GM12864 (cell line): ENCODE measurements around the gene TFPI2.

Source experiments
- DNase-seq: peaks from one replicate; pipeline ENCODE4 v3.0.0-alpha.2; 2011; ENCODE audit warnings: low read depth
- H3K4me3 ChIP-seq: 2 replicates; pipeline ENCODE4 v1.5.1; 2011; ENCODE audit warnings: mild to moderate bottlenecking, low read depth, low read length, control low read depth
- CTCF ChIP-seq: IDR thresholded peaks from 2 replicates; pipeline ENCODE4 v1.5.1; 2011; ENCODE audit warnings: low read depth, mild to moderate bottlenecking, moderate library complexity, low read length, control low read depth, inconsistent platforms; ENCODE audit errors: missing control alignments

TFPI2 gene

GRCh38 chr7:93866886-93867285 is 23.7 kb downstream of the TFPI2 start:
- no peak for DNase-seq
- H3K4me3 ChIP-seq: no peak overlapping the region
- TF ChIP-seq CTCF: no peak

DNA sequence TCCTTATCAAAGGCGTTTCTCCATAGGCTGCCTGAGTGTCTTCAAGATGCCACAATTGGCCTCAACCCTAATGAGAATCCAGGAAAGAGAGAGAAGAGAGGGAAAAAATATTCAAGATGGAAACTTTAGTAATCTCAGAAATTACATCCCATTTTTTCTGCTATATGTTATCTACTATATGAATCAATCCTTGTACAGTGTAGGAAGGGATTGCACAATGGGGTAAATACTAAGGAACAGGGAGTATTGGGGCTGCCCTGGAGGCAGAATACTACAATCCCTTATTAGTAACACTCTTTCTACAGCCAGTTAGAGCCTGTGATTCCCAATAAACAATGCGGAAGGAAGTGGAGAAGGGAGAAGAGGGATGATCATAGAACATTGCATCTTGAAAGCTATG is 27.9 kb downstream of the TFPI2 start:
- TF ChIP-seq CTCF: no peak
- H3K4me3 ChIP-seq: no peak overlapping the region
- DNase-seq: no peak

GRCh38 chr7:93861325-93861949 is 29.1 kb downstream of the TFPI2 start:
- DNase-seq: no peak
- TF ChIP-seq CTCF: no peak
- no peak overlapping the region for H3K4me3 ChIP-seq

DNA sequence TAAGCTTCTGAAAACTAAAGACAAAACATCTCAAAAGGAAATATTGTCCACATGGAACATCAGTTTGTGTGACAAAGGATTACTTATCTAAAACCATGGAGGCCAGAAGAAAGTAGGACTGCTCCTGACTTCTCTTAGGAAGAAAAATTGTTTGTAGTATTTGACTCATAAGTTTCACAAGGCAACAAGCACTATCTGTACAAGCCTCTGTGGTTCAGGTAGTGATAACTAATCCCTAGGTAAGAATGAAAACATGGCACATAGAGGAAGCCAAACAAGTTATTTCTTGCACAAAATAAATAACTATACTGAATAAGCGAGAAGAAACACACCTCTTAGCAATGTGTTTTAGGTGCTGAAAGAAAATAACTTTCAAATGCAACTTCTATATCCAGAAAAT is 30.3 kb downstream of the TFPI2 start:
- no peak overlapping the region for H3K4me3 ChIP-seq
- TF ChIP-seq CTCF: no peak
- no peak for DNase-seq

DNA sequence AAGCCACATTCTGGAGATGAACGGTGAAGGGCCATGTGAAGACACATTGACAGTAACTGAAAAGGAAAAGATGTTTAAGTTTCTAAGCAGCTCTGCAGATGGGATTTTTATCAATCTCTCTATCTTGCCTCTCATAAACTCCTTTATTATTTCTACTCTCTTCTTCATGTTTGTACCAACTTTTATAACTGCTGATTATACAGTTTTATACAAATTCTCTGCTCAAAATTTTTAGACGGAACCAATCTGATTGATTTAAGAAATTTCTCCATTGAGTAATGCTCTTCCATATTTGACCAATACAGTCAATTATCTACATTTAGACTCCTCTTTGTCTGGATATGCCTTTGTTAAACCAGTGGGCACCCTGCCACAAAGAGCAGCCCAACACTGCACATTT is 31.7 kb downstream of the TFPI2 start:
- TF ChIP-seq CTCF: no peak
- no peak overlapping the region for H3K4me3 ChIP-seq
- DNase-seq: no peak

GRCh38 chr7:93856323-93856722 is 34.2 kb downstream of the TFPI2 start:
- no peak for TF ChIP-seq CTCF
- DNase-seq: no peak
- H3K4me3 ChIP-seq: no peak overlapping the region

DNA sequence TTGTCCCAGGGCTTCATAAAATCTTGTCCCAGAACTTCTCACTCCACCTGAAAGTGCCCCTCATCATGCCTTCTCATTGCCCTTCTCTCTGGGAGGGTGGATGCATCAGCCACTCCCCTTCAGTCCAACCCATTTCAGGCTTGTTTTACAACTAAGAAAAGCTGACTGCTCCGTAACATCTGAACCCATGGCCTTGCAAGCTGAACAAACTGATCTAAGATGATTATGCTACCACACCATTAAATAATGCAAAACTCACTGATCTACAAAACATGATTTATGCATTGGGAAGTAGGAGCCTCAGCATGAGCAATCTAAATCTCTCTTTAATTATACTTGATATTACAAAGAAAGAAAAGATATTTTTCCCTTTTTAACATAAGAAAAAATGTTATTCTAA is 34.8 kb downstream of the TFPI2 start:
- H3K4me3 ChIP-seq: no peak overlapping the region
- DNase-seq: no peak
- TF ChIP-seq CTCF: no peak
